ENCODE data around the gene SIK3.

The SIK3 gene

GRCh38 chr11:116875194-116875593, 223.0 kb downstream of the SIK3 start:
- DNase-seq (ENCODE audit: low read depth in 1 of 2, low spot score in 1 of 2): no peak
- Histone ChIP-seq H3K4me3 (replicated peaks; ENCODE audit: insufficient read depth, low read length) (no peak overlapping the region), H3K27ac (replicated peaks) (no peak overlapping the region), H3K27me3 (ENCODE audit: insufficient read depth, poor library complexity, severe bottlenecking) (no peaks in the 10 kb centered on the region)
- TF ChIP-seq, protein P1, sequence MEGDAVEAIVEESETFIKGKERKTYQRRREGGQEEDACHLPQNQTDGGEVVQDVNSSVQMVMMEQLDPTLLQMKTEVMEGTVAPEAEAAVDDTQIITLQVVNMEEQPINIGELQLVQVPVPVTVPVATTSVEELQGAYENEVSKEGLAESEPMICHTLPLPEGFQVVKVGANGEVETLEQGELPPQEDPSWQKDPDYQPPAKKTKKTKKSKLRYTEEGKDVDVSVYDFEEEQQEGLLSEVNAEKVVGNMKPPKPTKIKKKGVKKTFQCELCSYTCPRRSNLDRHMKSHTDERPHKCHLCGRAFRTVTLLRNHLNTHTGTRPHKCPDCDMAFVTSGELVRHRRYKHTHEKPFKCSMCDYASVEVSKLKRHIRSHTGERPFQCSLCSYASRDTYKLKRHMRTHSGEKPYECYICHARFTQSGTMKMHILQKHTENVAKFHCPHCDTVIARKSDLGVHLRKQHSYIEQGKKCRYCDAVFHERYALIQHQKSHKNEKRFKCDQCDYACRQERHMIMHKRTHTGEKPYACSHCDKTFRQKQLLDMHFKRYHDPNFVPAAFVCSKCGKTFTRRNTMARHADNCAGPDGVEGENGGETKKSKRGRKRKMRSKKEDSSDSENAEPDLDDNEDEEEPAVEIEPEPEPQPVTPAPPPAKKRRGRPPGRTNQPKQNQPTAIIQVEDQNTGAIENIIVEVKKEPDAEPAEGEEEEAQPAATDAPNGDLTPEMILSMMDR (IDR thresholded peaks at IDR 0.05; ENCODE audit: insufficient read depth, low read length): no peak
- TF ChIP-seq SPI1 (IDR thresholded peaks at IDR 0.05; ENCODE audit: borderline replicate concordance, low read depth) (no peak), POLR2AphosphoS5 (IDR thresholded peaks at IDR 0.05; ENCODE audit: low read depth) (no peak), GABPA (IDR thresholded peaks at IDR 0.05; ENCODE audit: low read depth) (no peak)

DNA sequence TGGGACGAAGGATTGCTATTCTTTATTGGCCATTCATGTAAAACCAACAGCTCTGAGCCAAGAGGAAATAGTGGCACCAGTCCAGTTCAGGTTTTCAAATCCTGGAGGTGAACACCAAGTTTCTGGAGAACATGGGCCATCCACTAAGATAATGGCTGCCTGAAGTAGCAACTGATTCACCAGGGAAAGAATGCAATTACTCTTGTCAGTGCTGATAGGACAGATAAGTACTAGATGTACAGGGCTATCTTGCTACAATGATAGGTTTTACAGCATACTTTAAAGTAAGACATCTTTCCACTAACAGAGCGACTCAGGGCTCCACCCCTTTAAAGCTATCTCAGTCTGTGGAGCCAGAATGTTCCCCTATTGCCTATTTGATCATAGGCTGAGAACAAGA, 224.0 kb downstream of the SIK3 start:
- no peak overlapping the region for H3K4me3 ChIP-seq (replicated peaks; ENCODE audit: insufficient read depth, low read length)
- H3K27me3 ChIP-seq (ENCODE audit: insufficient read depth, poor library complexity, severe bottlenecking): no peaks in the 10 kb centered on the region
- no peak for DNase-seq (ENCODE audit: low read depth in 1 of 2, low spot score in 1 of 2)
- H3K27ac ChIP-seq (replicated peaks): no peak overlapping the region
- TF ChIP-seq POLR2AphosphoS5 (IDR thresholded peaks at IDR 0.05; ENCODE audit: low read depth) (no peak), SPI1 (IDR thresholded peaks at IDR 0.05; ENCODE audit: borderline replicate concordance, low read depth) (no peak), REST (IDR thresholded peaks at IDR 0.05; ENCODE audit: insufficient replicate concordance, low read depth) (no peak)
- TF ChIP-seq, protein P1 (IDR thresholded peaks at IDR 0.05; ENCODE audit: insufficient read depth, low read length): no peak

- H3K27ac ChIP-seq (replicated peaks): no peak overlapping the region
- H3K4me3 ChIP-seq (replicated peaks; ENCODE audit: insufficient read depth, low read length): no peak overlapping the region
- no peak for DNase-seq (ENCODE audit: low read depth in 1 of 2, low spot score in 1 of 2)
- TF ChIP-seq POLR2AphosphoS5 (IDR thresholded peaks at IDR 0.05; ENCODE audit: low read depth) (no peak), REST (IDR thresholded peaks at IDR 0.05; ENCODE audit: insufficient replicate concordance, low read depth) (no peak), GABPA (IDR thresholded peaks at IDR 0.05; ENCODE audit: low read depth) (no peak), SPI1 (IDR thresholded peaks at IDR 0.05; ENCODE audit: borderline replicate concordance, low read depth) (no peak)
- TF ChIP-seq, protein P1 (IDR thresholded peaks at IDR 0.05; ENCODE audit: insufficient read depth, low read length): no peak
- H3K27me3 ChIP-seq (ENCODE audit: insufficient read depth, poor library complexity, severe bottlenecking): no peaks in the 10 kb centered on the region
Measured at GRCh38 chr11:116873381-116873780, 224.8 kb downstream of the SIK3 start.

GRCh38 chr11:116871248-116871647, 227.0 kb downstream of the SIK3 start:
- H3K4me3 ChIP-seq (replicated peaks; ENCODE audit: insufficient read depth, low read length): no peak overlapping the region
- TF ChIP-seq REST (IDR thresholded peaks at IDR 0.05; ENCODE audit: insufficient replicate concordance, low read depth): no peak
- no peak for TF ChIP-seq POLR2AphosphoS5 (IDR thresholded peaks at IDR 0.05; ENCODE audit: low read depth)
- TF ChIP-seq SPI1 (IDR thresholded peaks at IDR 0.05; ENCODE audit: borderline replicate concordance, low read depth): no peak
- TF ChIP-seq, protein P1 (IDR thresholded peaks at IDR 0.05; ENCODE audit: insufficient read depth, low read length): no peak
- TF ChIP-seq GABPA (IDR thresholded peaks at IDR 0.05; ENCODE audit: low read depth): no peak

More at GRCh38 chr11:116871248-116871647, 227.0 kb downstream of the SIK3 start:
- Histone ChIP-seq H3K27ac (replicated peaks) (no peak overlapping the region), H3K27me3 (ENCODE audit: insufficient read depth, poor library complexity, severe bottlenecking) (no peaks in the 10 kb centered on the region)
- DNase-seq (ENCODE audit: low read depth in 1 of 2, low spot score in 1 of 2): no peak

All from HL-60 (cell line).